GM10248 (cell line): Measurements from ENCODE around the gene ISG20L2.

Source experiments
- CTCF ChIA-PET: fragments of 300-600 bp; sonication (Branson Sonifier 250); formaldehyde crosslinking; extraction: SDS; loops from one replicate; lab custom pipeline; 2021; ENCODE audit warnings: antibody characterized with exemption; lab: Yijun Ruan, JAX
- POLR2A ChIA-PET: fragments of 350-650 bp; sonication (Branson Sonifier 250); formaldehyde crosslinking; extraction: SDS; loops from one replicate; lab custom pipeline; 2020; ENCODE audit warnings: antibody characterized with exemption; lab: Yijun Ruan, JAX
- DNase-seq: peaks from one replicate; pipeline ENCODE4 v3.0.0; 2012; ENCODE audit errors: extremely low spot score
- CTCF ChIP-seq: IDR thresholded peaks from 2 replicates; pipeline ENCODE4 v1.5.1; 2012; ENCODE audit warnings: mild to moderate bottlenecking, low read depth; ENCODE audit errors: extremely low read depth, missing control alignments, control extremely low read depth

ISG20L2 gene

GRCh38 chr1:156694690-156694962 lies 33.9 kb downstream of the ISG20L2 start:
- DNase-seq = no peak
- no peak for TF ChIP-seq CTCF
- CTCF ChIA-PET = interaction anchor here (1.1 to 21.8 kb wide), 5 partner anchors 16 to 216 kb away, joined by 3 to 597 read pairs (median 111); partner anchors contain the start of genes CRABP2, INSRR, ISG20L2 and METTL25B
- POLR2A ChIA-PET = no interaction called here

DNA sequence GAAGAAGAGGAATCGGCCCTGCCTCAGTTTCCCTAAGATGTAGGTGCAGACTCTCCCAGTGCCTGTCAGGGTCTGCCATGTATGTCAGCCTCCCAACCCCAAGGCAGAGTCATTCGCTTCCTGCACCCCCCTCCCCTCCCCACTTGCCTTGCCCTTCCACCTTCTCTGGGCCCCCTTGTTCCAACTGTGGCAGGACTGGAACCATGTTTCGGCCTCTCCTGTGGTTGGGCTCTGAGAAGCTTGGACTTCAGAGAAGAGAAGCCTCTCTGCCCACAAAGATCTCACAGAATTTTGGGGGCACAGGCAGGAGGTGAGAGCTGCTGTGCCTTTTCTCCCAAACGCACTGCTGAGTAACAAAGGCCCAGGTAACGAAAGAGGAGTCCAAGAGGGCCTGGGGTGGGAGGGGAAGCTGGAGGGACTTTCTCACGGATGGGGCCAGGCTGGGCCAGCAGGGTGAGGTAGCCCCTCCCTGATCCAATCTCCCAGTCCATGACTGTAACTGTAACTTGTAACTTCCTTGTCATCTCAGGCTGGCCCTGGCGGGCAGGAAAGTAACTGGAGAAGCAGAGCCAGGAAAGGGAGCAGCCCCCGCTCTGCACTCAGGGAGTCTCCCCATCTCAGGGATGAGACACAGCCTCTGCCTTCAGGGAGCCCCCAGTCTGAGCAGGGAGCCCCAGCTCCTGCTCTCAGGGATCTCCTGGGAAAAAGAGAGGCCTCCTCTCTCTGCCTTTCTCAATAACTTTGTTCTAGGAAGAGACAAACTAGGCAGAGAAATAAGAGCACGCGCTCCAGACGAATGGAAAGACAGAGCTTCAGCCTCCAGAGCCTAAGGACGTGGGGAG lies 34.5 kb downstream of the ISG20L2 start:
- TF ChIP-seq CTCF = no peak
- ChIA-PET POLR2A (no interaction called here), CTCF (interaction anchor here (0.7 to 21.8 kb wide), 6 partner anchors 16 to 216 kb away, joined by 3 to 597 read pairs (median 60); partner anchors contain the start of genes CRABP2, INSRR, ISG20L2 and METTL25B)
- DNase-seq = no peak

DNA sequence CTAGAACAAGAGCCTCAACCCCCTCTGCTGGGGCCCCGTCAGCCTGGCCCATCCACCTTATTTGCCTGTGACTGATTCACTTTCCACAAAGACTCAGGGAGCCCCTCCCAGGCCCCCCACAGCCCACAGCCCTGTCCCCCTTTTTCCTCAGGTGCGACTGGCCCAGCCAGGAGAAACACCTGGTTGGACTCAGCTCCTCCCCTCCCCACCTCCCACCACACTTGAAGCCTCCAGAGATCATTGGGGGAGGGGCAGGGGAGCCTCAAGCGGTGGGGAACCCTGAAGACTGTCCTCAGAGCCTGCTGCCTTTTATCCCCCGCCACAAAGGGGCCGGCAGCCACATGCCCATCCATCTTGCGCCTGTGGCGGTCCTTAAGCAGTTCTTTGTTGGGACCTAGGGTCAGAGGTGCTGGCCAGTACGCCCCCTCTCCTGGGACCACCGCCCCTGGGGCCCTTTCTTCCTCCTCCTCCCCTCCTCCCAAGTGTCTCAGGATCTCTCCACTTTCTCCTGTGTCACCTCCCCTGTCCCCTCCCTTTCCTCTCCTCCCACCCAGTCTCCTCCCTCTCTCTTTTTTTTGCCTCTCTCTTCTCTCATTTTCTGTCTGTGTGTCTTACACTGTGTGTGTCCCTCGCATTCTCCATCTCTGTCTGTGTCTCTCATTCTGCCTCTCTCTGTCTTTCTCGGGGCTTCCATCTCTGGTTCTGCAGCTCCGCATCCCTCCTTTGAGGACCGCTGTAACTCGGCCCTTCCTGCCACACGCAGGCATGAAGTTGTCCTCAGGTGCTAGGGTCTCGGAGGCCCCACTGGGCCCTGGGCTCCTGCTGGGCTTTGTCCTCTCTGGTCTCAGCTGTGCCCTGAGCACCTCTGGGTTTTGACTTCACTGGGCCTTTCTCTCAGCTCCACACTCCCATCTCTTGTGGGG lies 35.4 kb downstream of the ISG20L2 start:
- CTCF ChIA-PET = interaction anchor here (0.7 to 25.5 kb wide), 8 partner anchors 16 to 198 kb away, joined by 3 to 597 read pairs (median 112); partner anchors contain the start of genes CRABP2, INSRR, ISG20L2 and METTL25B
- POLR2A ChIA-PET = no interaction called here
- no peak for DNase-seq
- no peak for TF ChIP-seq CTCF

- ChIA-PET CTCF (interaction anchor here (0.9 to 25.5 kb wide), 11 partner anchors 15 to 235 kb away, joined by 3 to 597 read pairs (median 108); partner anchors contain the start of genes CRABP2, INSRR, ISG20L2 and METTL25B), POLR2A (no interaction called here)
- TF ChIP-seq CTCF = no peak
- no peak for DNase-seq
Observed at GRCh38 chr1:156692441-156692924, 36.1 kb downstream of the ISG20L2 start.

GRCh38 chr1:156691665-156692440 lies 36.7 kb downstream of the ISG20L2 start:
- POLR2A ChIA-PET = no interaction called here
- CTCF ChIA-PET = interaction anchor here (0.9 to 25.5 kb wide), 13 partner anchors 14 to 236 kb away, joined by 3 to 597 read pairs (median 23); partner anchors contain the start of genes CRABP2, INSRR, ISG20L2 and METTL25B
- no peak for DNase-seq
- TF ChIP-seq CTCF = no peak
